Left ventricle myocardium inferior (tissue), 1 donor: Measurements from ENCODE around the gene PSMC3. TPM values are rescaled to one million over a fixed set of nuclear protein-coding genes. Genes with fewer than 3 reads are reported as not detected.
A peak's percentile ranks its signal among the peaks of the same experiment; 100 is the strongest.

Source experiments
- DNase-seq: peaks from one replicate; pipeline ENCODE4 v3.0.0-alpha.2; 2020
- H3K27ac ChIP-seq: fragments of 200-600 bp; replicated peaks from 2 replicates; pipeline ENCODE4 v1.8.0; 2021
- H3K27me3 ChIP-seq: fragments of 200-600 bp; 2 replicates; pipeline ENCODE4 v1.8.0; 2021; ENCODE audit warnings: low read depth
- H3K36me3 ChIP-seq: fragments of 200-600 bp; 2 replicates; pipeline ENCODE4 v1.8.0; 2021
- H3K4me1 ChIP-seq: fragments of 200-600 bp; 2 replicates; pipeline ENCODE4 v1.8.0; 2021
- H3K4me3 ChIP-seq: fragments of 200-600 bp; 2 replicates; pipeline ENCODE4 v1.8.0; 2021; ENCODE audit warnings: mild to moderate bottlenecking, moderate library complexity
- H3K9me3 ChIP-seq: fragments of 200-600 bp; replicated peaks from 2 replicates; pipeline ENCODE4 v1.8.0; 2021
- intact Hi-C: fragments of 100-400 bp; cut with micrococcal nuclease; formaldehyde crosslinking; loops from one replicate; pipeline ENCODE4 v1.11.0; 2022
- total RNA-seq: library from RNA; stranded (reverse); fragmentation: NEBNext Ultra II Directional; extraction: Animal tissue kit (Norgen Biotek cat#: 25700); gene quantifications from one replicate; pipeline ENCODE4 v1.2.1, GENCODE V29; 2021
- TF ChIP-seq, protein P1 (sequence below): fragments of 200-600 bp; IDR thresholded peaks from 2 replicates; pipeline ENCODE4 v1.8.0; 2021; ENCODE audit warnings: antibody characterized with exemption, mild to moderate bottlenecking, borderline replicate concordance
- donor health status: DM: no; HTN: yes; CAD: no; lungs with severe emphysema.

The PSMC3 gene
- total RNA-seq, 1 donor from 2014 or later = 146 TPM

DNA sequence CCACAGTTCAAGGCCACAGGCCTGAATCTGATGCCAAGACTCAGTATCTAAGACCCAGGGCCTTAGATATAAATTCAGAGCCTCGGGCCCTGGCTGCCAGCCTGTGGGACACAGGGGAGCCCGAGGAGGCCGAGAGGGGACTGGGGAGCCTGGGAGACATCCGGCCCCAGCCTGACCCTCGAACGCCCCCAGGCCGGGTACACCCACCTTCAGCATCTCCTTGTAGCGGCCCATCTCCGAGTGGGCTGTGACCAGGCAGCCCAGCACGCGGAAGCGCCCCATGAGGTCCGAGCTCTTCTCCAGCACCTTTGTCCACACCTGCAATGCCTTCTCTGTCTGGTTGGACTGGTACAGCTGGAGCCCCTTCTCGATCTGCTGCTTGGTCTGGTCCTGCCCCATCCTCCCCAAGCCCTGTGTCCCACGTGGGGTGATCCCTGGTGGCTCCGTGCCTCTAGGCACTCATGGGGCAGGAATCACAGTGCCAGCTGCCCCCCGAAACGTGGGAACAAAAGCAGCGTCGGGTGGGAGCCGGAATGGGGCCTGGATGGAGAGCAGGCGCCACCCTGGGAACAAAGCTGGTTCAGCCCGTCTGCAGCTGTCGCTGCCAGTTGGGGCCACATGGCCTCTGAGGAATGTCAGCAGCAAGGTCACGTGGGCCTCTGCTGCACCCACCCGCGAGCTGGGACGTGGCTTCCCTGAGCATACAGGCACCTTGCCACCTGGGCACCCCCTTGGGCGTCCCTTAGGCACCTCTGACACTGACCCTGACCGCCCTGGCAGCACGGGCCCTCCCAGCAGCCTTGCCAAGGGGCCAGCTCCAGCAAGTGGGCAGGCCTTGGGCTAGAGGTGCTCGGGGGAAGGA lies 22.6 kb upstream of the PSMC3 start, which contains the start of gene RAPSN:
Gene RAPSN, minus strand, starts transcription at position 571 of the 862 bp plus-strand sequence. Its CDS starts 172 bp downstream, at position 399.
- Histone ChIP-seq H3K27ac (no peak within 1 kb of the TSS), H3K4me1 (no peaks in the 10 kb centered on the region), H3K9me3 (no peaks in the 10 kb centered on the region), H3K36me3 (no peaks in the 10 kb centered on the region), H3K4me3 (no peak within 1 kb of the TSS), H3K27me3 (no peaks in the 10 kb centered on the region)
- intact Hi-C loops = loop anchor here (10.0 kb wide), 1 partner anchor 64 kb away; no protein-coding TSS in a partner anchor
- peak; percentile 32 for DNase-seq
- TF ChIP-seq, protein P1, sequence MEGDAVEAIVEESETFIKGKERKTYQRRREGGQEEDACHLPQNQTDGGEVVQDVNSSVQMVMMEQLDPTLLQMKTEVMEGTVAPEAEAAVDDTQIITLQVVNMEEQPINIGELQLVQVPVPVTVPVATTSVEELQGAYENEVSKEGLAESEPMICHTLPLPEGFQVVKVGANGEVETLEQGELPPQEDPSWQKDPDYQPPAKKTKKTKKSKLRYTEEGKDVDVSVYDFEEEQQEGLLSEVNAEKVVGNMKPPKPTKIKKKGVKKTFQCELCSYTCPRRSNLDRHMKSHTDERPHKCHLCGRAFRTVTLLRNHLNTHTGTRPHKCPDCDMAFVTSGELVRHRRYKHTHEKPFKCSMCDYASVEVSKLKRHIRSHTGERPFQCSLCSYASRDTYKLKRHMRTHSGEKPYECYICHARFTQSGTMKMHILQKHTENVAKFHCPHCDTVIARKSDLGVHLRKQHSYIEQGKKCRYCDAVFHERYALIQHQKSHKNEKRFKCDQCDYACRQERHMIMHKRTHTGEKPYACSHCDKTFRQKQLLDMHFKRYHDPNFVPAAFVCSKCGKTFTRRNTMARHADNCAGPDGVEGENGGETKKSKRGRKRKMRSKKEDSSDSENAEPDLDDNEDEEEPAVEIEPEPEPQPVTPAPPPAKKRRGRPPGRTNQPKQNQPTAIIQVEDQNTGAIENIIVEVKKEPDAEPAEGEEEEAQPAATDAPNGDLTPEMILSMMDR = no peak

DNA sequence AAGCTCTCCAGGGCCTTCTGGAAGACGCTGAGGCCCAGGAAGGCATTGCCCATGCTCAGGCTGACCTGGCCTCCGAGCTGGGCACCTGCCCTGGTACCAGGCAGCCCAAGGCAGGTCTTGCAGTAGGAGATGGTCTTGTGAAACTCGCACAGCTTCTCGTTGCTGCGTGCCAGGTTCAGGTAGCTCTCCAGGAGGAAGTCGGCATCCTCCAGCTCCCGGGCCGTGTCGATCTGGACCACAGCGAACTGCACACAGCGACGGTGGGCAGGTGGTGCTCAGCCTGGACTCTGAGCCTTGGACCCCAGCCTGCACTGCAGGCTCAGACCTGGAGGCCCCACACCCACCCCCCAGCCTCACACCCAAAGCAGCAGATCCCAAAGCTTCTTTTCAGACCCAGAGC lies 21.7 kb upstream of the PSMC3 start:
- H3K4me1 ChIP-seq = peaks cover 7% of the 10 kb centered on the region
- TF ChIP-seq, protein P1 = no peak
- no peak overlapping the region for H3K4me3 ChIP-seq
- no peak for DNase-seq
- no peaks in the 10 kb centered on the region for H3K36me3 ChIP-seq
- intact Hi-C loops = loop anchor here (10.0 kb wide), 1 partner anchor 63 kb away; no protein-coding TSS in a partner anchor
- no peaks in the 10 kb centered on the region for H3K27me3 ChIP-seq
- H3K27ac ChIP-seq = no peak overlapping the region
- H3K9me3 ChIP-seq = no peaks in the 10 kb centered on the region

DNA sequence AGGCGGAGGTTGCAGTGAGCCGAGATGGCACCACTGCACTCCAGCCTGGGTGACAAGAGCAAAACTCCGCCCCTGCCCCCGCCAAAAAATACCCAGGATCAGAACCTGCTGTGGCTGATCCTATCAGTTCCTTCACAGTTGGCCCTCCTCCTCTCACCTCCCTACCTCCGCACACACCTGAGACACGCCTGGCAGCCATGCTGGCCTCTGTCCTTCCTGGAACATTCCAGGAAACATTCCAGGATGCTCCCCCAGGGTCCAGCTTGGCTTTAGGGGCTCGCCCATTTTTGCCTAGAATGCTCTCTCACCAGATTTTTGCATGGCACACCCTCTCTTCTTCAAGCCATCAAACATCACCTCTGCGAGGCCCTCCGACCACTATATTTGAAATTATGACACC lies 20.6 kb upstream of the PSMC3 start:
- no peaks in the 10 kb centered on the region for H3K27me3 ChIP-seq
- TF ChIP-seq, protein P1 = no peak
- intact Hi-C loops = loop anchor here (10.0 kb wide), 1 partner anchor 62 kb away; no protein-coding TSS in a partner anchor
- no peaks in the 10 kb centered on the region for H3K9me3 ChIP-seq
- no peak overlapping the region for H3K27ac ChIP-seq
- H3K4me3 ChIP-seq = no peak overlapping the region
- H3K36me3 ChIP-seq = no peaks in the 10 kb centered on the region
- H3K4me1 ChIP-seq = peaks cover 12% of the 10 kb centered on the region
- DNase-seq = no peak

DNA sequence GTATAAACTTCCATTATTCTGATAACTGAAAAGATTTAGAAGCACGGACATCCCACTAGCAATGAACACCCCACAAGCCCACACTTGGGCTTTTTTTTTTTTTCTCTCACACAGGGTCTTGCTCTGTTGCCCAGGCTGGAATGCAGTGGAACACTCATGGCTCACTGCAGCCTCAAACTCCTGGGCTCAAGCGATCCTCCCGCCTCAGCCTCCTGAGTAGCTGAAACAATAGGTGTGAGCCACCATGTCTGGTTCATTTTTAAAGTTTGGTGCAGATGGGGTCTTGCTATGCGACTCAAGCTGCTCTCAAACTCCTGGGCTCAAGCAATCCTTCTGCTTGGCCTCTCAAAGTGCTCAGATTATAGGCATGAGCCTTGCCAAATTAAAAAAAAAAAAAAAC lies 19.6 kb upstream of the PSMC3 start:
- H3K4me1 ChIP-seq = peaks cover 12% of the 10 kb centered on the region
- intact Hi-C loops = loop anchor here (10.0 kb wide), 1 partner anchor 61 kb away; no protein-coding TSS in a partner anchor
- TF ChIP-seq, protein P1 = no peak
- no peaks in the 10 kb centered on the region for H3K9me3 ChIP-seq
- no peak overlapping the region for H3K27ac ChIP-seq
- no peak overlapping the region for H3K4me3 ChIP-seq
- no peak for DNase-seq
- no peaks in the 10 kb centered on the region for H3K27me3 ChIP-seq
- H3K36me3 ChIP-seq = no peaks in the 10 kb centered on the region

DNA sequence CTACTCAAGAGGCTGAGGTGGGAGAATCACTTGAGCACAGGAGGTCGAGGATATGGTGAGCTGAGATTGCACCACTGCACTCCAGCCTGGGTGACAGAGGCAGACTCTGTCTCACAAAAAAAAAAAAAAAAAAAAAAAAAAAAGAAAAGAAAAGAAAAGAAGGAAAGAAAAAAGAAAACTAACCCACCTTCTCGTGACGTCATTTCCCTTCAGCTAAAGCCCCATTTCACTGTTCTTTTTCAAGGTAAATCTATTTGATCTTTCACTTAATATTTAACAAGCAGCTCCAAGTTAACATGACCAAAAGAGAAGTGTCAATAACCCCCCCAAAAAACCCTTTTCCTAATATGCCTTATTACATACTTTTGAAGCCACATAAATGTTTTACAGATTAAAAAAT lies 17.6 kb upstream of the PSMC3 start:
- H3K27ac ChIP-seq = no peak overlapping the region
- H3K27me3 ChIP-seq = no peaks in the 10 kb centered on the region
- peaks cover 12% of the 10 kb centered on the region for H3K4me1 ChIP-seq
- no peak for DNase-seq
- H3K36me3 ChIP-seq = no peaks in the 10 kb centered on the region
- TF ChIP-seq, protein P1 = no peak
- intact Hi-C loops = loop anchor here (10.0 kb wide), 1 partner anchor 59 kb away; no protein-coding TSS in a partner anchor
- no peaks in the 10 kb centered on the region for H3K9me3 ChIP-seq
- H3K4me3 ChIP-seq = no peak overlapping the region
